ENCODE measurements around the gene LDB3. TPM values are rescaled to one million over a fixed set of nuclear protein-coding genes. Genes with fewer than 3 reads are reported as not detected.

The LDB3 gene
- total and polyA plus RNA-seq, 2 of the 8 experiments (the other 6 are each of a cell fraction or from before 2014, with no cell fraction given) = 0.20 to 0.43 TPM

DNA sequence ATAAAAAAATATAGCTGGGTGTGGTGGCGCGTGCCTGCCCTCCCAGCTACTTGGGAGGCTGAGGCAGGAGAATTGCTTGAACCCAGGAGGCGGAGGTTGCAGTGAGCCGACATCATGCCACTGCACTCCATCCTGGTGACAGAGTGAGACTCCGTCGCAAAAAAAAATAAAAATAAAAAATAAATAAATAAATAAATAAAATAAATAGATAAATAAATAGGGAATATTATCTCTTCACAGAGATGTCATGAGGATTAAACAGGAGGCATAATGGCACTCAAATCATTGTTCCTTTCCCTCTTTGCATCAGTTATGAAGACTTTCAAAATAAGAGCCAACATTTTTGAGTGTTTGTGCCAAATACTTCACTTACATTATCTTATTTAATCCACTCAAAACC, 56.1 kb downstream of the LDB3 start:
- H3K4me3 ChIP-seq (ENCODE audit: extremely low read depth in 1 of 4, insufficient read depth in 2 of 4, low read depth in 3 of 4, low read length in 4 of 4) = no peak overlapping the region
- H3K18ac ChIP-seq (ENCODE audit: extremely low read depth, low read length) = no peak overlapping the region
- no peaks in the 10 kb centered on the region for H3K79me2 ChIP-seq (ENCODE audit: control insufficient read depth in 1 of 2, insufficient read depth in 2 of 2, low read length in 2 of 2)
- H3K14ac ChIP-seq (ENCODE audit: insufficient read length) = no peak overlapping the region
- no peak overlapping the region for H3K56ac ChIP-seq (replicated peaks; ENCODE audit: insufficient read length, low read depth, low read length)
- H3K23me2 ChIP-seq (ENCODE audit: low read depth, low read length) = no peaks in the 10 kb centered on the region
- WGBS, 2 experiments (ENCODE audit: extremely low coverage in 1 of 2, insufficient coverage in 1 of 2, insufficient read length in 1 of 2, insufficient replicate concordance in 2 of 2, low coverage in 1 of 2, low lambda C conversion rate in 2 of 2, missing lambda C conversion rate in 1 of 2) = 95% methylated on average over 6 of the region's 6 CpGs; no CpG with 5 or more reads in 1 of the 2 experiments
- no peak overlapping the region for H3K9ac ChIP-seq (replicated peaks in 1 of 4; ENCODE audit: extremely low read depth in 1 of 4, low read depth in 3 of 4, low read length in 3 of 4)
- no peaks in the 10 kb centered on the region for H4K20me1 ChIP-seq (replicated peaks in 1 of 2; ENCODE audit: control insufficient read depth in 1 of 2, insufficient read depth in 2 of 2, low read length in 2 of 2)
- H2BK12ac ChIP-seq (ENCODE audit: low read depth, low read length) = no peak overlapping the region
- H3K9me3 ChIP-seq (ENCODE audit: insufficient read depth in 2 of 2, low read depth in 1 of 2, low read length in 1 of 2) = no peaks in the 10 kb centered on the region
- no peaks in the 10 kb centered on the region for H3K4me1 ChIP-seq (replicated peaks in 1 of 4; ENCODE audit: control insufficient read depth in 3 of 4, insufficient read depth in 4 of 4, low read length in 3 of 4)
- no peak overlapping the region for H4K8ac ChIP-seq (ENCODE audit: extremely low read depth, insufficient read depth, low read length)
- no peak overlapping the region for H3K27ac ChIP-seq (ENCODE audit: low read depth, low read length)
- POLR2A ChIA-PET (ENCODE audit: partially characterized antibody) = interaction anchor here (0.6 to 1.2 kb wide), 2 partner anchors 9 to 18 kb away, joined by 4 read pairs; no protein-coding TSS in a partner anchor
- no peak for FAIRE-seq
- no peak overlapping the region for H4K5ac ChIP-seq (ENCODE audit: insufficient read length, low read depth, low read length)
- no peaks in the 10 kb centered on the region for H3K27me3 ChIP-seq (replicated peaks in 1 of 4; ENCODE audit: control insufficient read depth in 3 of 4, extremely low read depth in 1 of 4, insufficient read depth in 3 of 4, low read length in 3 of 4)
- CTCF ChIA-PET (ENCODE audit: partially characterized antibody) = interaction anchor here (1.6 to 1.9 kb wide), 2 partner anchors 8 to 9 kb away, joined by 4 to 8 read pairs; no protein-coding TSS in a partner anchor
- no peak overlapping the region for H3K4me2 ChIP-seq (ENCODE audit: insufficient read depth in 1 of 2, low read depth in 2 of 2, low read length in 2 of 2)
- DNase-seq (ENCODE audit: low read depth in 1 of 2, low spot score in 2 of 2) = no peak
- no peak overlapping the region for H2BK15ac ChIP-seq (ENCODE audit: low read length)
- H2AFZ ChIP-seq (ENCODE audit: low read length) = no peak overlapping the region
- no peak overlapping the region for H2BK20ac ChIP-seq (ENCODE audit: low read length)
- H4K91ac ChIP-seq (replicated peaks; ENCODE audit: insufficient read length, low read length) = no peak overlapping the region
- no peaks in the 10 kb centered on the region for H3K79me1 ChIP-seq (ENCODE audit: low read depth, low read length)
- no peak overlapping the region for H2BK5ac ChIP-seq (ENCODE audit: low read depth, low read length)
- H3K36me3 ChIP-seq (ENCODE audit: control insufficient read depth in 2 of 4, insufficient read depth in 4 of 4, low read length in 3 of 4) = no peaks in the 10 kb centered on the region
- H3K4ac ChIP-seq (replicated peaks; ENCODE audit: insufficient read length, low read depth, low read length) = no peak overlapping the region
- H2AK5ac ChIP-seq (ENCODE audit: low read depth, low read length) = no peak overlapping the region
- H2BK120ac ChIP-seq (replicated peaks; ENCODE audit: low read depth, low read length) = no peak overlapping the region
- no peak overlapping the region for H3K23ac ChIP-seq (ENCODE audit: insufficient read length)
- no peak for TF ChIP-seq JUND (IDR thresholded peaks at IDR 0.05; ENCODE audit: low read length)
- TF ChIP-seq CHD2 (IDR thresholded peaks at IDR 0.05; ENCODE audit: low read length) = no peak
- TF ChIP-seq SUZ12 (IDR thresholded peaks at IDR 0.05; ENCODE audit: low read length) = no peak
- no peak for TF ChIP-seq SIN3A (conservative IDR thresholded peaks at IDR 0.05 in 1 of 2, IDR thresholded peaks at IDR 0.05 in 1 of 2; ENCODE audit: low read depth in 1 of 2, low read length in 2 of 2)
- TF ChIP-seq BCL11A (IDR thresholded peaks at IDR 0.05; ENCODE audit: low read depth in 2 of 2, low read length in 2 of 2) = no peak
- no peak for TF ChIP-seq SAP30 (IDR thresholded peaks at IDR 0.05; ENCODE audit: insufficient read depth, insufficient replicate concordance, low read length)
- no peak for TF ChIP-seq HDAC2 (IDR thresholded peaks at IDR 0.05; ENCODE audit: borderline replicate concordance in 1 of 2, low read depth in 2 of 2, low read length in 2 of 2)
- no peak for TF ChIP-seq SIX5 (IDR thresholded peaks at IDR 0.05; ENCODE audit: low read depth, low read length)
- no peak for TF ChIP-seq GTF2F1 (IDR thresholded peaks at IDR 0.05; ENCODE audit: borderline replicate concordance, low read depth, low read length)
- no peak for TF ChIP-seq TAF1 (IDR thresholded peaks at IDR 0.05; ENCODE audit: low read depth, low read length)
- no peak for TF ChIP-seq TCF12 (IDR thresholded peaks at IDR 0.05; ENCODE audit: low read depth, low read length)
- no peak for TF ChIP-seq EP300 (IDR thresholded peaks at IDR 0.05; ENCODE audit: borderline replicate concordance in 1 of 2, low read depth in 2 of 2, low read length in 2 of 2)
- TF ChIP-seq, protein P1, sequence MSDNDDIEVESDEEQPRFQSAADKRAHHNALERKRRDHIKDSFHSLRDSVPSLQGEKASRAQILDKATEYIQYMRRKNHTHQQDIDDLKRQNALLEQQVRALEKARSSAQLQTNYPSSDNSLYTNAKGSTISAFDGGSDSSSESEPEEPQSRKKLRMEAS (IDR thresholded peaks at IDR 0.05) = no peak
- no peak for TF ChIP-seq GABPA (IDR thresholded peaks at IDR 0.05; ENCODE audit: borderline replicate concordance, insufficient read depth, low read length)

All from H1 (cell line).